GM19035 (cell line): Measurements from ENCODE around the gene CEBPA.

ENCODE experiments used
- ATAC-seq: cut with Tn5 transposase; IDR thresholded peaks from one replicate; pipeline ENCODE4 v1.9.1; 2021; ENCODE audit not compliant: unreplicated experiment

CEBPA gene

DNA sequence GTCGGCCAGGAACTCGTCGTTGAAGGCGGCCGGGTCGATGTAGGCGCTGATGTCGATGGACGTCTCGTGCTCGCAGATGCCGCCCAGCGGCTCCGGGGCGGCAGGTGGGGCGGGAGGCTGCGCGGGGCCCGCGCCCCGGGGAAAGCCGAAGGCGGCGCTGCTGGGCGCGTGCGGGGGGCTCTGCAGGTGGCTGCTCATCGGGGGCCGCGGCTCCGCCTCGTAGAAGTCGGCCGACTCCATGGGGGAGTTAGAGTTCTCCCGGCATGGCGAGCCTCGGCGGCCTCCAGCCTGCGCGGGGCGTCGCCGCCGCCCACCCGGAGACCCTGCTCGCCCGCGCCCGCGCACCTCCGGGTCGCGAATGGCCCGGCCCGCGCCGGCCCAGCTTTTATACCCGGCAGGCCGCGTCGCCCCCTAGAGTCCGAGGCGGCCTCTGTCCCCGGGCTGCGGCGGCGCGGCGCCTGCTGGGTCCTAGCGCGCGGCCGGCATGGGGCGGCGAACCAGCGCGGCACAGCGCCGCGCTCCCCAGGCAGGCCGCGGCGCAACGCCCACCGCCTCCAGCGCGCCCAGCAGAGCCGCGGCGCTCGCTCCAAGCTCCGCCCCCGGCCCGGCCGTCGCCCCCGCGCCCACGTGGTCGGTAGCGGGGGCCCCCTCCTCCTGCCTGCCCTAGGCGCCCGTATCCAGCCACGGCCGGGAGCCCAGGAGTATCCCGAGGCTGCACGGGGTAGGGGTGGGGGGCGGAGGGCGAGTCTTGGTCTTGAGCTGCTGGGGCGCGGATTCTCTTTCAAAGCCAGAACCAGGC is at the start of gene CEBPA:
Gene CEBPA, minus strand, starts transcription at position 360 of the 799 bp plus-strand sequence. Its CDS starts 120 bp downstream, at position 240.
- ATAC-seq: peak; percentile 90

DNA sequence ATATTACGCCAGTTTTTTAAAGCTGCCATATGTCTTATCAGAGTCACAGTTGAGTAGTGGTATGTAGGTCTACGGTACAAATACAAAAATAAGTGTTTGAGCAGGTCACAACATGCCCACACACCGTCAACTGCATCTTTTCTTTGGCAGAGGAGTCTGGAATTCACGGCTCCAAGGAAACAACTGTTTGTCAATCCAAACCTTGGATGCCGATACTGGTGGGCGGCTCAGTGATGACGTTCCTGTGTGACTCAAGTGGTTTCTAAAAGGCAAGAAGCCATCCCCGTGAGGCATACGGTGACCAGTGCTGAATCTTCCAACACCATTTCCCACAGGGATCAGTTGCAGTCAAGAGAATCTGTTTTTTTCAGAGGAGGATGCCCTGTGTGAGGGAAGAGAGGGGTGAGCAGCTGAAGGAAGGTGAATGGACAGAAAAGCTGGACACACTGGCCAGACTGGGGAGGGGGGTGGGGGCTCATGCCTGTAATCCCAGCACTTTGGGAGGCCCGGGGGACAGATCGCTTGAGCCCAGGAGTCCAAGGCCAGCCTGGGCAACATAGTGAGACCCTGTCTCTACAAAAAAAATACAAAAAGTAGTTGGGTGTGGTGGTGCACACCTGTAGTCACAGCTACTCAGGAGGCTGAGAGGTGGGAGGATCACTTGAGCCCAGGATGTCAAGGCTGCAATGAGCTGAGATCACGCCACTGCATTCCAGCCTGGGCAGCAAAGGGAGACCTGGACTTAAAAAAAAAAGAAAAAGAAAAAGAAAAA is 48.4 kb upstream of the CEBPA start:
- no peak for ATAC-seq

DNA sequence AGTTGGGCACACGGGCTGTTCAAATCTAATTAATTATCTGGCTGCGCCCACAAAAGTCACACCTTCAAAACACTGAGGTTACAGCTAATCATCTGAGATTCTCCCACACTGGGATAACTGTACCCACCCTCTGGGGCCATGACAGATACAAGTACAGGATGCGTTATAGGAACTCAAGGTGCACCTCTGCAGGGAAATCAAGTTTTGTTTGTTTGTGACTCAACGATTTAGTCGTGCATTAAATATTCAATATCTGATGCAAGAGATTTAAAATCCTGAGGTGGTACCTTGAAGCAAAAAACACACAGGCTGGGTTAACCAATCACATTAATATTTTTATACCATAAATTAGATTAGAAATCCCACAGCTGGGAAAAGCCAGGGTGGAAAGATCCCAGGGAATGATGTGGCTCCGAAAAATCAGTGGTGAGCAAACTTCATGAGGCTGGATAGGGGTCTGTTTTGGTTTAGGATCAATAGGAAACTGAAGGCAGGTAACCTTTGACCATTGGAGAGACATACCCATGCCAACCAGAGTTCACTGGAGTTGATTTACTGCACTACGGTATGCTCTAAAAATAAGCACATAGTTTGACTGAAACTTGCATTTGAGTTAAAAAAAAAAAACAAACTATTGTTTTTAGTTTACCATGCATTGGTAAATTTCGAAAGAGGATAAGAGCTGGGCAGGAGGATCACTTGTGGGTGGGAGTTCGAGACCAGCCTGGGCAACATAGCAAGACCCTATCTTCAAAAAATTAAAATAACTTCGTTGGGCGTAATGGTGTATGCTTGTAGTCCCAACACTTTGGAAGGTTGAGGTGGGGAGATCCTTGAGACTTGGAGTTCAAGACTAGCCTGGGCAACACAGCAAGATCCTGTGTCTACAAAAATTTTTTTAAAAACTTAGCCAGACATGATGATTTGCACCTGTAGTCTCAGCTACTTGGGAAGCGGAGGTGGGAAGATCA is 47.3 kb upstream of the CEBPA start:
- no peak for ATAC-seq

DNA sequence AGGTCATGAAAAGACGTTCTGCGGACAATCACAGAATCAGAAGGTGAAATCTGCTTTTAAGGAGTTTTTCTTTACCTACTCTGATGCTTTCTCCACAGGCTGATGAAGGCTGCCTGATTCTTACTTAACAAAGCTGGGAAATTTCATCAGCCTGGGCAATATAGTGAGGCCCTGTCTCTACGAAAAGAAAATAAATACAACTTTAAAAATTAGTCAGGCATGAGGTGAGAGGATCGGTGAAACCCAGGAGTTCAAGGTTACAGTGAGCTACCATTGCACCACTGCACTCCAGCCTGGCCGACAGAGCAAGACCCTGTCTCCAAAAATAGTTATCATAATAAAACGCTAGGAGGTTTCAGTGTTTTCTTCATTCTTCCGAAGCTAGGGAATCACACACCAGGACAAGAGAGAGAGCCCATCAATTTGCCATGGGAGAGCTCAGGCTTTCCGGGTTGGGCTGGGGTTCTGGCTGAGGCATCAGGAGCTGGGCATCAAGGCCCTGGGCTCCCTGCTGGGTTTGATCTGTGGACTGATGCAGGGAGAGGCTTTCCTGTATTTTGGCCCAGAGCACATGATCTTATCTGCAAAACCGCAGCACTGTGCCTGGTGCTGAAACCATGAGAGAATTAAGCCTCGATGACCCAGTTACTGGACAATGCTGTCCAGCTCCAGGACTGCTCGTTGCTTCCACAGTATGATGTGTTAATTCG is 46.1 kb upstream of the CEBPA start:
- ATAC-seq: no peak

DNA sequence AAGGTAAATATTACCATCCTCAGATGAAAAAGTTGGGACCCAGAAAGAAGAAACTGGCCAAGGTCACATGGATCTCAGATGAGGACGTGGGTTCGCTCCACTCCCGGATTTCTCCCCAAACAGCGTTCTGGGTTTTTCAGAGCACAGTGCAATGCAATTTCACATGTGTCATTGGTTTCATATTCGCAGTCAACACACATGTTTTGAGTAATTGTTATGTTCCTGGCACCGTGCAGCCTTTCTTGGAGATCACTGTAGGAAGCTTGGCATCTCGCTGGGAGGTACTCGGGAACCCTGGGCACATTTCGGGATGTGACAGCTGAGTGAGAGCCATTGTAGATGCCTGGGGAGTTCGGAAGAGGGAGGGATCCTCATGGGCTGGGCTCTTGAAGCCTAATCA is 45.0 kb upstream of the CEBPA start:
- no peak for ATAC-seq

DNA sequence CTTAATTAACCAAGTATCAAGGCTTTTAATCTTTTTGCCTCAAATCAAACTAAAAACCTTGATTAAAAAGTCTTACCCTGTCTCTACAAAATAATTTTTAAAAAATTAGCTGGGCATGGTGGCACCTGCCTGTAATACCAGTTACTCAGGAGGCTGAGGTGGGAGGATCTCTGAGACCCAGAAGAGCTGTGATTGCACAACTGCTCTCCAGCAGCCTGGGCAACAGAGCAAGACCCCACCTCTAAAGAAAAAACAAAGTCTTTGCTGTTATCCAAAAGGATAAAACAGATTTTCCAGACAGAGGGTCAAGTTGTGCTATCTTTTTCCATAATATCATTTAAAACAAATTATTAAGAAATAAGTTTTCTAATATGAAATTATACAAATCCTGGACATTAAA is 44.3 kb upstream of the CEBPA start:
- ATAC-seq: no peak

DNA sequence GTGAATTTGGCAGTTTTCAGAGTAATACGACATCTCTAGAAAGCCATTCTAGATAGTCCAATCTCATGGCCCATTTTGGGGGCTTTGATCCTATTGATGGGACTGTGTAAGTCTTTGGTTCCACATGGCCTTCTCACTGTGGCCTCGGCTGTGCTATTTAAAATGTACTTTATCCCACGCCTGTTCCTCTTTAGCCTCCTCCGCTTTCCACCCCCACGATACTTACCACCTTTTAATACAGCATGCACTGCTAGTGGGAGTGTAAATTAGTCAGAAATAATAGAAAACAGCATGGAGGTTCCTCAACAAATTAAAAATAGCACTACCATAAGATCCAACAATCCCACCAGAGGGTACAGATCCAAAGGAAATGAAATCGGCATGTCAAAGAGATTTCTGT is 42.8 kb upstream of the CEBPA start:
- no peak for ATAC-seq

DNA sequence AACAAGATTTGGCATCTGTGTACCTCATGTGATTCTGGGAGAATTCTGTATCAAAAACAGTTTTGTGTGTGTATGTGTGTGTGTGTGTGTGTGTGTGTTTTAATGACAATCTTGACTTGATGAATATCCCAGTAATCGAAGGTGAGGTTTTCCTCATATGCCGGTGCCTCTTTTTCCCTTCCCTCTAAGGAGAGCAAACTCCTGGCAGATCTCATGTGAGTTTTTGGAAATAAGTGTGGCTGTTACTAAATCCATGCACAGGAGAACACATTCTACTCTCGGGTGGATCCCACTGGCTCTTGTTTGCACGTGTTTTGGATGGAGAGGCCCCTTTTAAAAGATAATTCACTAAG is 42.2 kb upstream of the CEBPA start:
- no peak for ATAC-seq

DNA sequence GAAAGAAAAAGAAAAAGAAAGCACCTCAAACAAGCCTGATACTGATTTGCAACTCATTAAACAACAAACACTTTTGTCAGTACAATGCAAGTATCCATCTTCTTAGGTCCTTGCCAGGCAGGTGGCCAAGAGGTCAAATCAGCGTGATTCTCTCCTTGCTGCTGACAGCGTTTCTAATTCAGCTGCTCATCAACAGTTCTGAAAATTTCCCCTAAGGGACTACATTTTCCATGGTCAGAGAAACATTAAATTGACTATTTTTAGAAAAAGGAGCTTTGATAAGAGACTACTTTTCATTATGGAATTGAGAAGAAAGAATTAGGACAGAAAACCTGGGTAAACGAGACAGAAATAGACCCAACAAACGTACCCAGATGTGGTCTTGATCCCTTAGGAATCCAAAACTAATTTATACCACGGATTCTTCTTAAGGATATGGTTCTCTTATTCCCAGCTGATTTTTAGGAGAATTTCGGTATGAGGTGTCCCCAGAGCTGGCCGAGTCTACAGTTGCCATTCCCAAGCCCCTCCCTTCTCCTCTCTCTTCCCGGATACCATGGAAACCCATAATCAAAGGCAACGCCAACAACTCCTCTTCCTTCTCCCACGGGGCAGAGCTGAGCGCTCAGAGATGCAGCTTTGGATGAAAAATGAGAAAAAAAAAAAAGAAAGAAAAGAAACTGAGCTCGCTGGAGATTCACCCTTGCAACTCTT is 41.7 kb upstream of the CEBPA start:
- no peak for ATAC-seq

DNA sequence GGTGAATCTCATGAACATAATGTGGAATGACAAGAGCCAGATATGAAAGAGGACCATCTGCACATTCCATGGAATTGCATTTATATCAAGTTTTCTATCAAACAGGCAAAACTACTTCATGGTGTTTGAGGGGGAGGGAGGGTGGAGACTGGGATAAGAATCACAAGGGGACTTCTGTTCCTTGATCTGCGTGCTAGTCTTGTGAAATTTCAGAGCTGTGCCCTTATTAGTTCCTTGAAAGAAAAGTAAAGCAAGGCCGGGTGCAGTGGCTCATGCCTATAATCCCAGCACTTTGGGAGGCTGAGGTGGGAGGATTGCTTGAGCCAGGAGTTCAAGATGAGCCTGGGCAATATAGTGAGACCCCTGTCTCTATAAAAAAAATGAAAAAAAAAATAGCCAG is 41.0 kb upstream of the CEBPA start:
- ATAC-seq: no peak

DNA sequence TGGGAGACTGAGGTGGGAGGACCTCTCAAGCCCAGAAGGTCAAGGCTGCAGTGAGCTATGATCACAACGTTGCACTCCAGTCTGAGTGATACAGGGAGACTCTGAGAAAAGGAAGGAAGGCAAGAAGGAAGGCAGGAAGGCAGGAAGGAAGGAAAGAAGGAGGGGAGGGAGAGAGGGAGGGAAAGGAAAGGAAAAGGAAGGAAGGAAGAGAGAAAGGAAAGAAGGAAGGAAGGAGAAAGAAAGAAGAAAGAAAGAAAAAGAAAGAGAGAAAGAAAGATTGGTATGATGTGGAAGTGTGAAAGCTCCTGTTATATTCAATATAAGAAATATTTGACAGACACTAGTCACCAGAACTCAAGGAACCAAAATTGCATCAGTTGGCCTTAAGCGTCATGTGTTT is 38.7 kb upstream of the CEBPA start:
- no peak for ATAC-seq

DNA sequence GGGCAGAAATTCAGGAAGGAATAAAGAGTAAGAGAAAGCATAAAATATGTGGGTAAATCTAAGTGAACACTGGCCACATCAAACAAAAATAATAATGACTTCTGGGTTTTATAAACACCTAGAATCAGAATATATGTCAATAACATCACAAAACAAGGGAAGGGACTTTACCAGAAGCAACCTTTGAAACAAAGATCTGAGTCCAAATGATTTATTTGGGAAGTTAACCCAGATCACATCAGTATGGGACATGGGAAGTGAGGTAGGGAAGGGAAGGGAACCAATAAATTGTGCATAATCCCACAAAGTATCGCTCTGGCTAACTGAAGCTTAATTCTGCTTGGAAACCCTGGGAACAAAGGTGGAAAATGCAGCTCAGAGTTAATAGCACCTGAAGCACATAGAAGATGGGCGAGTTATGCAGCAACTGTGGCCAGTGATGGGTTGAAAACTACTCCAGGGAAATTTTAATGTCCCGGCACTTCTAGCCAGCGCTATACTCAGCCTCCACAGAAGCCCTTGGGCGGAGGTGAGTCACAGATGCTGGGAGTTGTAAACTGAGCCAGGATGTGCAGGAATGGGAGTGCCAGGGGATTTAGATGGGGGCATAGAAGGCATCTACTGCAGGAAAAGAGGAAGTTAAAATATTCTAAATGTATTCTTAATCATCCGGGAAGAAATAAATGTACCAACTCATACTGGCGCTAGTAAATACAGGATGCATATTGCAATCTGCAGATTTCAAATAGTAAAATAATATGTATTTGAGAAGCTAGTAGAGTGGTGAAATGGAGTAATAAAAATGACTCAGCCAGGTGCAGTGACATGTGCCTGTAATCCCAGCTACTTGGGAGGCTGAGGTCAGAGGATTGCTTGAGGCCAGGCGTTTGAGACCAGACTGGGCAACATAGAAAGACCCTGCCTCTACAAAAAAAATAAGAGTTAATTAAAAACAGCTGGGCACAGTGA is 37.0 kb upstream of the CEBPA start:
- ATAC-seq: no peak

DNA sequence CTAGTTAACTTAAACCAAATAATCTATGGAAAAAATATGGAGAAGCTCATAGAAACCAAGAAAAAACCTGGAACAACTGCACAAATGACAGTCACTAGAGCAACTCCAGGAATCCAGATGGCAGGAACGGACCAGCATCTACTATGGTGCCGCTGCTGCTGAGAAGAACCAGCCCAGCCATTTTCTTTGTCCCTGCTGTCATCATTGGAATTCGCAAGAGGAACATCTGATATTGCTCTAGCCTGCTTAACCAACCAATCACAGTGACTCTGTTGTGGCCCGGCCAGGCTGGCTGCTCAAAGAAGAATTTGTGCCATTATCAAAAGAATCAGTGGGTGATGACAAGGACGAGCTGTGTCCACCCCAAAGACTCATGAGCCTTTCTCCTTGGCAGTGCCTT is 33.1 kb upstream of the CEBPA start:
- ATAC-seq: no peak

DNA sequence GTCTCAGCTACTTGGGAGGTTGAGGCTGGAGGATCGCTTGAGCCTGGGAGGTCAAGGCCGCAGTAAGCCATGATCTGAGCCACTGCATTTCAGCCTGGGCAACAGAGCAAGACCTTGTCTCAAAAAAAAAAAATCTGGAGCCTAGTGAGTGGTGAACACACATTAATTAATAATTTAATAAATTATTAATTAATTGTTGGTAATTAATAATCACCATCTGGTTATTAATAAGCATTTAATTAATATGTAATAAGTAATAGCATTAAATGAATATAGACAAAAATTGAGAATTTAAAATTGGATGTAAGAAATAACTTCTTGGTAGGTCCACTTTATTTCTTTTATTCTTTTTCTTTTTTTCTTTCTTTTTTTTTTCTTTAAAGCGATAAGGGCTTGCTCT is 31.9 kb upstream of the CEBPA start:
- ATAC-seq: no peak

DNA sequence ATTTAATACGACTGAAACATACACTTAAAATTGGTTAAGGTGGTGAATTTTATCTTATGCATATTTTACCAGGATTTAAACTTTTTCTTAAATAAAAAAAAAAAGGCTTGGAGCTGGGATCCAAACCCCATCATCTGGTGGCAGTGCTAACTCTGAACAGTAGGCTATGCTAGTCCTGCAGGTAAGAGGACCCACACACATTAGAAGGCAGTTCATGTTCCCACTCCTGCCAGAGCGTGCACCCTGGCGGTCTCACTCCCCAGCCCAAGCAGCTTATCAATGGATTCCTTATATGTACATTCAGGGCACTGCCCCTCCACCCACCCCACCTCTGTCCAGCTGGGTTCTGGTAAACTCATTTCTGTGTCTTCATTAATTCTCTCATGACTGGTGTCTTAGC is 31.3 kb upstream of the CEBPA start:
- no peak for ATAC-seq

DNA sequence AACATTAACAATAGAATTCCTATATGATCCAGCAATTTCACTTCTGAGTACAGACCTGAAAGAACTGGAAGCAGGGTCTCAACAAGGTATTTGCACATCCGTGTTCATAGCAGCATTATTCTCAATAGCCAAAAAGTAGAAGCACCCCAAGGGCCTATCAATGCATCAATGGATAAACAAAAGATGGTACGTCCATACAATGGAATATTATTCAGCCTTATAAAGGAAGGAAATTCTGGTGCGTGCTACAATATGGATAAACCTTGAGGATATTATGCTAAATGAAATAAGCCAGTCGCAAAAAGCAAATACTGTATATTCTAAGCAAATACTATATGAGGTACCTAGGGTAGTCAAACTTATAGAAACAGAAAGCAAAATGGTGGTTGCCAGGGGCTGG is 30.8 kb upstream of the CEBPA start:
- ATAC-seq: no peak

DNA sequence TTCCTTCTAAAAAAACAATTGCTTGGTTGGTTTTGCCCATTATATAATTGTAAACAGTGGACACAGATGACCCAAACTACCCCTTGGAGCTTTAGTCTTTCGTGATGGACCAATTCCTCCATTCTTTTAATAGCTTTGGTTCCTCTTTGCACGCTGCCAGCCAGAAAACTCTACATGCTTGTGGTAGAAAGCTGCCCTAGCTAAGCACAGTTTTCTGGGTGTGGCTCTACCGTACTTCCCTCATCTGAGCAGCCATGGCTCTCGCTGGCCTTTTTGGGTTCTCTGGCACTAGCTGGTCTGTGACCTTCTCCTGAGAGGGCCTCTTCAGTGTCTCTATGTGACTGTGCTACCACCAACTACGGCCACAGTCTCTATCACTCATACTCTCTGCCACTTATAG is 29.9 kb upstream of the CEBPA start:
- no peak for ATAC-seq

DNA sequence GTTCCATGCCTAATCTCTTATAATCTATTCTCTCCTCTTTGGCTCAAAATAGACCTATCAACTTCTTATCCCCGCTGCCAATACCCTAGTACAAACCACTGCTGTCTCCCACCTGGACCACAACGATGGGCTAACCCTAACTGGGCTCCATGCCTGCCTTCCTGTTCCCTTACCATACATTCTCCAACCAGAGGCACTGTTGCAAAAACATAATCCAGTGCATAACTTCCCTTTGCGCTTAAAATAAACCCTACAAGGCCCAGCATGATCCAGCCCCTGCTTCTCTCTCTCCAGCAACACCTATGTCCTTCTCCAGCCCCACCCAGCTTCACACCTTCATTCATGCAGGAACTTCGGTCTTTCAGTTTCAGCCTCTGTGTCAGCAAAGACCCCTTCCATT is 27.4 kb upstream of the CEBPA start:
- ATAC-seq: no peak

DNA sequence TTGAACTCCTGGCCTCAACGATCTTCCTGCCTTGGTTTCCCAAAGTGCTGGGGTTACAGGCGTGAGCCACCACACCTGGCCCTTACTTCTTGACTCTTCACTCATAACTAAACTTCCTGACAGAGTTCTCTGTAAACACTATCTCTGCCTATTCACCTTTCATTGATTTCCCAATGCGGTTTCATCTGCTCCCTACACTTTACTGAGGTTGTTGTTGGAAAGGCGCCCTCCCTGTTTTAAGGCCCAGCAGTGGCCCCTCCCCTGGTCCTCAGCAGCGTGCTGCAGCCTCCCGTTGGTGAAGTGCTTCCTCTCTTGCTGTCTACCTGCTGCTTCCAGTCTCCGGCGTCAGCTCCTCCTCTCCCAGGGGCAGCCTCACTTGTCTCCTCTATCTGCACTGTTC is 26.7 kb upstream of the CEBPA start:
- no peak for ATAC-seq
